ENCODE data around the gene UGT1A8.

Gene UGT1A8

DNA sequence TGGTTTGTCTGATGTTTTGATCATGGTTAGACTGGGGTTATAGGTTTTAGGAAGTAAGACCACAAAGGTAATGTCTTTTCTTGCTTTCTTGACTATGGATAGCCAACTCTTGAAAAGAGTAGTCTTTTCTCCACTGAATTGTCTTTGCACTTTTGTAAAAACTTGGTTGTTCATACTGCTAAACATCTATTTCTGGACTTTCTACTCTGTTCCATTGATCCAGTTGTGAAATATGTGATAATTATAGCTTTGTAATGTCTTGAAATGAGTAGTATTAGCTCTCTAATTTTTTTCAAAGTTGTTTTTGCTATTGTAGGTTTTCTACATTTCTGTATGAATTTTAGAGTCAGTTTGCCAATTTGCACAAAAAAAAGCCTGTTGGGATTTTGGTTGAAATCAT is 41.2 kb downstream of the UGT1A8 start:
- H3K27me3 Mint-ChIP-seq (ENCODE audit: low read depth), result peaks cover 32% of the 10 kb centered on the region
- H3K4me3 Mint-ChIP-seq, result no peak overlapping the region

GRCh38 chr2:233663911-233664310 is 46.5 kb downstream of the UGT1A8 start:
- Mint-ChIP-seq H3K4me1 (ENCODE audit: low read depth) (no peaks in the 10 kb centered on the region), H3K36me3 (ENCODE audit: low read depth) (no peaks in the 10 kb centered on the region), H3K9me3 (no peaks in the 10 kb centered on the region), H3K27ac (no peak overlapping the region), H3K27me3 (ENCODE audit: low read depth) (peaks cover 23% of the 10 kb centered on the region), H3K4me3 (no peak overlapping the region)

More for the DNA sequence above, 41.2 kb downstream of the UGT1A8 start:
- no peaks in the 10 kb centered on the region for H3K9me3 Mint-ChIP-seq
- no peak overlapping the region for H3K27ac Mint-ChIP-seq
- no peaks in the 10 kb centered on the region for H3K36me3 Mint-ChIP-seq (ENCODE audit: low read depth)
- H3K4me1 Mint-ChIP-seq (ENCODE audit: low read depth), result no peaks in the 10 kb centered on the region

- H3K27me3 Mint-ChIP-seq (ENCODE audit: low read depth), result no peaks in the 10 kb centered on the region
- H3K4me1 Mint-ChIP-seq (ENCODE audit: low read depth), result no peaks in the 10 kb centered on the region
- H3K4me3 Mint-ChIP-seq, result no peak overlapping the region
- no peaks in the 10 kb centered on the region for H3K9me3 Mint-ChIP-seq
- no peak overlapping the region for H3K27ac Mint-ChIP-seq
- H3K36me3 Mint-ChIP-seq (ENCODE audit: low read depth), result no peaks in the 10 kb centered on the region
Measured at GRCh38 chr2:233668605-233669260, 51.3 kb downstream of the UGT1A8 start.

DNA sequence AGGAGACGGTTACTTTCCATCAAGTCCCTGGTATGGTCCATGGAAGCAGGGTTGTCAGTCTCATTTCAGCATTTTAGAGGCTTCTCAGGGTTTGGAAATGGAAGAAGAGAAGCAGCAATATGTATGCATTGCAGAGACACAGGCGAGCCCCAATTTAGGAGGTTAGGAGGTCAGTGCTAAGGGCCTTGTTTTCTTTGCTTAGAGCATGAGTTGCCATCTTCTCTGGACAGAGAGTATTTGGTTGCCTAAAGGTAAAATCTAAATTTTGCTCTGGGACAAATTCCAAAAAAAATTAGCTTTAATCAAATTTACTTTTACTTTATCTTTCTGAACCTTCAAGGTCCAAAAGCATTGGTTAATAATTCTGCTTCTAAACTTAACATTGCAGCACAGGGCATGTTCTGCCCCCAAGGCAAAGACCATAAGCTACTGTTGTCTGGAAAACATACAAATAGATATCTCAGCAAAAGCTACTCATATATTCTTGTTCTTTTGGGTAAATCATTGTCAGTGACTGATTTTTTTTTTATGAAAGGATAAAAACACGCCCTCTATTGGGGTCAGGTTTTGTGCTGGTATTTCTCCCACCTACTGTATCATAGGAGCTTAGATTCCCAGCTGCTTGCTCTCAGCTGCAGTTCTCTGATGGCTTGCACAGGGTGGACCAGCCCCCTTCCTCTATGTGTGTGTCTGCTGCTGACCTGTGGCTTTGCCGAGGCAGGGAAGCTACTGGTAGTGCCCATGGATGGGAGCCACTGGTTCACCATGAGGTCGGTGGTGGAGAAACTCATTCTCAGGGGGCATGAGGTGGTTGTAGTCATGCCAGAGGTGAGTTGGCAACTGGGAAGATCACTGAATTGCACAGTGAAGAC is 54.1 kb downstream of the UGT1A8 start, which contains the start of gene UGT1A9:
UGT1A9 (plus strand) TSS at position 609 of the 872 bp plus-strand sequence; CDS start at position 646, 37 bp downstream.
- Mint-ChIP-seq H3K4me3 (no peak within 1 kb of the TSS), H3K27me3 (ENCODE audit: low read depth) (no peaks in the 10 kb centered on the region), H3K27ac (no peak within 1 kb of the TSS), H3K36me3 (ENCODE audit: low read depth) (no peaks in the 10 kb centered on the region), H3K9me3 (no peaks in the 10 kb centered on the region), H3K4me1 (ENCODE audit: low read depth) (no peaks in the 10 kb centered on the region)

- no peaks in the 10 kb centered on the region for H3K4me1 Mint-ChIP-seq (ENCODE audit: low read depth)
Measured at GRCh38 chr2:233672886-233673285, 55.5 kb downstream of the UGT1A8 start.

DNA sequence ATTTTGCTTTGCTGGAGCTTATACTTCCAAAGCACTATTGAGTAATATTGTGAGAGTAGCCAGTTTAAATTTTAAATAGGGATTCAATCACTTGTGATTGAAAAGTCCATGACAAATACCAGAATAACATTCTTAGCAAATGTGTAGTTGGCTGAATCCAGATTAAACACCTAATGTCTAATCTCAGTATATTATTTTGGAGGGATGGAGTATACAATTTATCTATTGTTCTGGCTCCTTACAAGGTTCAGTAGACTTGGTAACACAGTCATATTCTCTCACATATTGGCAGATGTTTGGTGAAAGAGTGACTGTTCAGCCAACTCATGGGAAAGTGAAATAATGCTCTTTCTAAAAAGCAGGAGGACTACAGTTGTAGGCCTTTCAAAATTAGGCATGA is 56.5 kb downstream of the UGT1A8 start:
- Mint-ChIP-seq H3K4me1 (ENCODE audit: low read depth) (no peaks in the 10 kb centered on the region), H3K4me3 (no peak overlapping the region), H3K9me3 (no peaks in the 10 kb centered on the region), H3K27ac (no peak overlapping the region), H3K27me3 (ENCODE audit: low read depth) (no peaks in the 10 kb centered on the region), H3K36me3 (ENCODE audit: low read depth) (no peaks in the 10 kb centered on the region)

More at GRCh38 chr2:233672886-233673285, 55.5 kb downstream of the UGT1A8 start:
- Mint-ChIP-seq H3K9me3 (no peaks in the 10 kb centered on the region), H3K27ac (no peak overlapping the region), H3K36me3 (ENCODE audit: low read depth) (no peaks in the 10 kb centered on the region), H3K4me3 (no peak overlapping the region), H3K27me3 (ENCODE audit: low read depth) (no peaks in the 10 kb centered on the region)

DNA sequence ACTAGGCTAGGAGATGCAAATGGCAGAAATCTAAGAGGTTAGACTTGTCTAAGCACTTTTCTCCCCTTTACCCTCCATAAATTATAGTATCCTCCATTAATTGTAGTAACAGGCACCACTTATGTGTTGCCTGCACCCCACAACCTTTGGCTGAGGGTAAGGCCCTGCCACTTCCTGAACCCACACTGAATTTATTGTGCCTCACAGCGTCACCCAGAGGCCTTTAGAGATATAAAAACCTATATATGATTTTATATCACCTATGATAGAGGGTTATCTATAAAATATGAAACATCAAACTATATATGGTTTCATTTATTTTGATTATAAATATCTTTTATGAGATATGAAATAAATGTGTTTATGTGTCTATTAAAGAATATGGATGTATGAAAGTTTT is 56.9 kb downstream of the UGT1A8 start:
- Mint-ChIP-seq H3K36me3 (ENCODE audit: low read depth) (no peaks in the 10 kb centered on the region), H3K4me3 (no peak overlapping the region), H3K27me3 (ENCODE audit: low read depth) (no peaks in the 10 kb centered on the region)

GRCh38 chr2:233674995-233675394 is 57.6 kb downstream of the UGT1A8 start:
- Mint-ChIP-seq H3K36me3 (ENCODE audit: low read depth) (no peaks in the 10 kb centered on the region), H3K27me3 (ENCODE audit: low read depth) (peaks cover 3% of the 10 kb centered on the region), H3K9me3 (no peaks in the 10 kb centered on the region), H3K27ac (no peak overlapping the region), H3K4me1 (ENCODE audit: low read depth) (no peaks in the 10 kb centered on the region), H3K4me3 (no peak overlapping the region)

More for the DNA sequence above, 56.9 kb downstream of the UGT1A8 start:
- Mint-ChIP-seq H3K4me1 (ENCODE audit: low read depth) (no peaks in the 10 kb centered on the region), H3K9me3 (no peaks in the 10 kb centered on the region), H3K27ac (no peak overlapping the region)

DNA sequence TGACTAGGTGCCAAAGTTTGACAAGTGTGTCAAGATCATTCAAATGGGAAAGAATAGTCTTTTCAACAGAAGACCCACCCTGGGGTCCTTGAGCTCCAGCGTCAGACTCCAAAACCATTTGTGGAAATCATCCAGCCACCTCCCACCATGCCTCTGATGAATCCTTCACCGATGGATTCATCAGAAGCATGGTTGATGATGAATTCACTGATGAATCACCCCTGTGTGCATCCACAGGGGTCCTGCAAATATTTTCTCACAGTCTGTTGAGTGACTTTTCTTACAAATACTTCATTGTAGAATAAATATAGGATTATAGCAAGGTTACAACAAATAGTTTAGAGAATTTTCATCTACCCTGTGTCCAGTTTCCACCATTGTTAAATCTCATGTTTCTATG is 58.6 kb downstream of the UGT1A8 start:
- H3K4me3 Mint-ChIP-seq, result no peak overlapping the region
- no peaks in the 10 kb centered on the region for H3K36me3 Mint-ChIP-seq (ENCODE audit: low read depth)
- no peaks in the 10 kb centered on the region for H3K9me3 Mint-ChIP-seq
- no peak overlapping the region for H3K27ac Mint-ChIP-seq
- H3K4me1 Mint-ChIP-seq (ENCODE audit: low read depth), result no peaks in the 10 kb centered on the region
- peaks cover 4% of the 10 kb centered on the region for H3K27me3 Mint-ChIP-seq (ENCODE audit: low read depth)

GRCh38 chr2:233679196-233679595 is 61.8 kb downstream of the UGT1A8 start:
- Mint-ChIP-seq H3K27me3 (ENCODE audit: low read depth) (peaks cover 4% of the 10 kb centered on the region), H3K4me1 (ENCODE audit: low read depth) (no peaks in the 10 kb centered on the region), H3K36me3 (ENCODE audit: low read depth) (no peaks in the 10 kb centered on the region), H3K27ac (no peak overlapping the region), H3K4me3 (no peak overlapping the region), H3K9me3 (no peaks in the 10 kb centered on the region)

- Mint-ChIP-seq H3K27ac (no peak overlapping the region), H3K27me3 (ENCODE audit: low read depth) (peaks cover 4% of the 10 kb centered on the region), H3K4me3 (no peak overlapping the region), H3K9me3 (no peaks in the 10 kb centered on the region), H3K4me1 (ENCODE audit: low read depth) (no peaks in the 10 kb centered on the region), H3K36me3 (ENCODE audit: low read depth) (no peaks in the 10 kb centered on the region)
Measured at GRCh38 chr2:233680361-233681045, 63.1 kb downstream of the UGT1A8 start.

- Mint-ChIP-seq H3K9me3 (no peaks in the 10 kb centered on the region), H3K27me3 (ENCODE audit: low read depth) (peaks cover 6% of the 10 kb centered on the region), H3K4me3 (no peak within 1 kb of the TSS), H3K4me1 (ENCODE audit: low read depth) (no peaks in the 10 kb centered on the region), H3K36me3 (ENCODE audit: low read depth) (no peaks in the 10 kb centered on the region), H3K27ac (no peak within 1 kb of the TSS)
Measured at GRCh38 chr2:233681521-233682099, 64.2 kb downstream of the UGT1A8 start, which contains the start of gene UGT1A7. TSS of gene UGT1A7 (plus strand) at chr2:233681901. CDS start at chr2:233681938, 37 bp downstream.

GRCh38 chr2:233684640-233685039 is 67.2 kb downstream of the UGT1A8 start:
- Mint-ChIP-seq H3K9me3 (no peaks in the 10 kb centered on the region), H3K4me1 (ENCODE audit: low read depth) (no peaks in the 10 kb centered on the region), H3K4me3 (no peak overlapping the region), H3K27ac (no peak overlapping the region), H3K27me3 (ENCODE audit: low read depth) (peaks cover 19% of the 10 kb centered on the region), H3K36me3 (ENCODE audit: low read depth) (no peaks in the 10 kb centered on the region)

DNA sequence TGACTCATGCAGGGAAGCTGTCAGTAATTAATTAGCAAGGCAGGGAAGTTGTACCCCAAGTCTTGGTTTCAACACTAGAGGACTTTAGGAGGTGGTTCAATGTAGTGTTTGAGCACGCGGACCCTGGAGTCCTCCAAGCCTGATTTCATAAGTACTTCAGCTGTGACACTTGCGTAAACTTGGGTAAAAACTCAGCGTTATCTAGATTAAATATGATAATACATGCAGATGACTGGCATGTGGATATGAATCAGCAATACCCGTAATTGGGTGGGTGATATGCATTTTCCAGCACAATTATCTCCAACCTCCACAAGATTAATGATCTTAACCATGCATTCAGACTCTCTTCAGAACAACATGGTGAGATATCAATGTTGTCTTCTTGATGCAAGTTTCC is 69.5 kb downstream of the UGT1A8 start:
- no peak overlapping the region for H3K27ac Mint-ChIP-seq
- no peak overlapping the region for H3K4me3 Mint-ChIP-seq
- no peaks in the 10 kb centered on the region for H3K36me3 Mint-ChIP-seq (ENCODE audit: low read depth)
- peaks cover 15% of the 10 kb centered on the region for H3K27me3 Mint-ChIP-seq (ENCODE audit: low read depth)
- no peaks in the 10 kb centered on the region for H3K9me3 Mint-ChIP-seq
- no peaks in the 10 kb centered on the region for H3K4me1 Mint-ChIP-seq (ENCODE audit: low read depth)
